Measurements from ENCODE around the gene GPR152. TPM values are rescaled to one million over a fixed set of nuclear protein-coding genes. Genes with fewer than 3 reads are reported as not detected.
A peak's percentile ranks its signal among the peaks of the same experiment; 100 is the strongest.
"Not testable (repeated sequence)": the region's sequence is repeated elsewhere in the genome, so short reads cannot be mapped to it uniquely, and the experiment has no call there.

Gene GPR152
- polyA plus RNA-seq, 3 donors, result not detected

GRCh38 chr11:67405196-67405567, 47.3 kb downstream of the GPR152 start:
- Mint-ChIP-seq H3K36me3 (peaks cover 23 to 36% of the 10 kb centered on the region in 2 donors), H3K4me3 (peak overlapping the region; percentile 63 to 93), H3K27ac (peak overlapping the region in 4 of 7 donors; percentile 25 to 93 (median 57)), H3K27me3 (ENCODE audit: low read depth in 3 of 3) (no peaks in the 10 kb centered on the region), H3K4me1 (peaks cover 85% of the 10 kb centered on the region), H3K9me3 (no peaks in the 10 kb centered on the region)
- Histone ChIP-seq H3K79me2 (ENCODE audit: insufficient read depth, low read length) (peaks cover 56% of the 10 kb centered on the region), H4K20me1 (ENCODE audit: insufficient read depth, low read length) (peaks cover 57% of the 10 kb centered on the region), H3K9ac (ENCODE audit: insufficient read depth, low read length, poor library complexity, severe bottlenecking) (no peak overlapping the region), H3K27me3 (ENCODE audit: control insufficient read depth in 2 of 2, insufficient read depth in 2 of 2, low read length in 2 of 2) (no peaks in the 10 kb centered on the region), H3K36me3 (replicated peaks in 1 of 2; ENCODE audit: control insufficient read depth in 1 of 2, insufficient read depth in 2 of 2, low read length in 2 of 2) (peaks cover 15 to 21% of the 10 kb centered on the region in 2 donors), H3K4me1 (ENCODE audit: control insufficient read depth in 1 of 2, insufficient read depth in 2 of 2, low read length in 2 of 2) (peaks cover 82 to 94% of the 10 kb centered on the region in 2 donors), H3K9me3 (replicated peaks in 1 of 2; ENCODE audit: control insufficient read depth in 1 of 2, insufficient read depth in 1 of 2, low read length in 2 of 2) (no peaks in the 10 kb centered on the region), H3K4me2 (replicated peaks; ENCODE audit: extremely low read depth, low read length, poor library complexity, severe bottlenecking) (peak overlapping the region; percentile 84), H3K4me3 (replicated peaks in 1 of 3; ENCODE audit: low read depth in 2 of 3, low read length in 3 of 3) (peak overlapping the region in 1 of 3 experiments; percentile 82), H2AFZ (ENCODE audit: insufficient read depth, low read depth, low read length, poor library complexity, severe bottlenecking) (no peak overlapping the region), H3K27ac (ENCODE audit: low read depth in 1 of 2, low read length in 2 of 2) (peak overlapping the region; percentile 65 to 85)
- no peak for TF ChIP-seq CTCF (IDR thresholded peaks at IDR 0.05)
- WGBS (ENCODE audit: insufficient coverage), result 91% methylated on average over 6 of the region's 6 CpGs
- DNase-seq, result no peak
- intact Hi-C loops (cut with micrococcal nuclease), result no loop called here

DNA sequence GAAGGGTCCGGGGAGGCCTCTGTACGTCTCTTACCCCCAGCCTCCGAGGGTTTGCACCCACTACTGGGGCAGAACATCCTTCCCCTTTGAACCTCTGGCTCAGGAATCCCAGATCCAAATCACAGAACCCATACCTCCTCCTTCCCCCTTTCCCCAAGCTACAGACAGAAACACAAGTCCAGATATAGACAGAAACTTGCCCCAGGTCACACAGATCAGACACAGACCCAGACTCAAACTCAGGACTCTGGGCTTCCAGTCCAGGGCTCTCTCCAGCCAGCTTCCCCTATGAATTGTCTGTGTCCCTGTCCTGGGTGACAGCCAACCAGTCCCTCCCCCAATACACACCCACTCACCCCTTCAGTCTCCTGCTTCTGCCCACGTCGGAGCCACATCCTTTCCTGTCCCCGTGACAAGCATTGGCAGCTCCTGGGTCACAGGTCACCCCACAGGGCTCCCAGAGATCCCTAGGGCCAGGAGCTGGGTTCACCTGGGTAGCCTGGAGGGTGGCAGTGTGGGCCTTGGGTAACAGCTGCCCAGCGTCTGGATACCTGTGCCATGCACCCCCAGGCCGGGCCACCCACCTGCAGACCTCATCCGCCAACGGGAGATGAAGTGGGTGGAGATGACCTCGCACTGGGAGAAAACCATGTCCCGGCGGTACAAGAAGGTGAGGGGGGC, 47.9 kb downstream of the GPR152 start:
- Histone ChIP-seq H3K4me3 (replicated peaks in 1 of 3; ENCODE audit: low read depth in 2 of 3, low read length in 3 of 3) (peak overlapping the region; percentile 56 to 83 (median 82)), H3K27me3 (ENCODE audit: control insufficient read depth in 2 of 2, insufficient read depth in 2 of 2, low read length in 2 of 2) (no peaks in the 10 kb centered on the region), H4K20me1 (ENCODE audit: insufficient read depth, low read length) (peaks cover 59% of the 10 kb centered on the region), H3K4me1 (ENCODE audit: control insufficient read depth in 1 of 2, insufficient read depth in 2 of 2, low read length in 2 of 2) (peaks cover 82 to 95% of the 10 kb centered on the region in 2 donors), H3K9me3 (replicated peaks in 1 of 2; ENCODE audit: control insufficient read depth in 1 of 2, insufficient read depth in 1 of 2, low read length in 2 of 2) (no peaks in the 10 kb centered on the region), H3K4me2 (replicated peaks; ENCODE audit: extremely low read depth, low read length, poor library complexity, severe bottlenecking) (peak overlapping the region; percentile 84), H2AFZ (ENCODE audit: insufficient read depth, low read depth, low read length, poor library complexity, severe bottlenecking) (peak overlapping the region; percentile 63), H3K36me3 (replicated peaks in 1 of 2; ENCODE audit: control insufficient read depth in 1 of 2, insufficient read depth in 2 of 2, low read length in 2 of 2) (peaks cover 20 to 24% of the 10 kb centered on the region in 2 donors), H3K27ac (ENCODE audit: low read depth in 1 of 2, low read length in 2 of 2) (peak overlapping the region; percentile 65 to 85), H3K79me2 (ENCODE audit: insufficient read depth, low read length) (peaks cover 61% of the 10 kb centered on the region), H3K9ac (ENCODE audit: insufficient read depth, low read length, poor library complexity, severe bottlenecking) (peak overlapping the region; percentile 74)
- H3K27ac Mint-ChIP-seq, result peak overlapping the region; percentile 72 to 93 (median 84)
- peak in 2 of 3 donors; percentile 35 to 36 for DNase-seq
- TF ChIP-seq CTCF (IDR thresholded peaks at IDR 0.05), result no peak
- no peaks in the 10 kb centered on the region for H3K27me3 Mint-ChIP-seq (ENCODE audit: low read depth in 3 of 3)
- peaks cover 83% of the 10 kb centered on the region for H3K4me1 Mint-ChIP-seq
- H3K36me3 Mint-ChIP-seq, result peaks cover 23 to 35% of the 10 kb centered on the region in 2 donors
- intact Hi-C loops (cut with micrococcal nuclease), result loop anchor here in 1 of 2 donors (5.0 kb wide), 1 partner anchor 63 kb away; the partner anchor contains the start of gene TMEM134
- H3K4me3 Mint-ChIP-seq, result peak overlapping the region; percentile 82 to 93
- no peaks in the 10 kb centered on the region for H3K9me3 Mint-ChIP-seq
- WGBS (ENCODE audit: insufficient coverage), result 25% methylated on average over 10 of the region's 13 CpGs

DNA sequence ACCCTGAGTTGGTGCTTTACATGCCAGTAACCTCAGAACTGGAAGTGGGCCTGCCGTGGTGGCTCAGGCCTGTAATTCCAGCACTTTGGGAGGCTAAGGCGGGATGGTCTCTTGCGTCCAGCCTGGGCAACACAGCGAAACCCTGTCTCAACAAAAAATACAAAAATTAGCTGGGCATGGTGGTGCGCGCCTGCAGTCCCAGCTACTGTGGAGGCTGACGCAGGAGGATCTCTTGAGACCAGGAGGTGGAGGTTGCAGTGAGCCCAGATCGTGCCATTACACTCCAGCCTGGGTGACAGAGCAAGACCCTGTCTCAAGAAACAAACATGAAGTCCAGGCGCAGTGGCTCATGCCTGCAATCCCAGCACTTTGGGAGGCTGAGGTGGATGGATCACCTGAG, 49.4 kb downstream of the GPR152 start:
- not testable (repeated sequence) for DNase-seq; H2AFZ ChIP-seq (ENCODE audit: insufficient read depth, low read depth, low read length, poor library complexity, severe bottlenecking); H3K9me3 Mint-ChIP-seq; H3K27me3 ChIP-seq (ENCODE audit: control insufficient read depth in 2 of 2, insufficient read depth in 2 of 2, low read length in 2 of 2); H3K27me3 Mint-ChIP-seq (ENCODE audit: low read depth in 3 of 3); H3K9me3 ChIP-seq (replicated peaks in 1 of 2; ENCODE audit: control insufficient read depth in 1 of 2, insufficient read depth in 1 of 2, low read length in 2 of 2)
- intact Hi-C loops (cut with micrococcal nuclease), result loop anchor here (2.0 to 5.0 kb wide), 3 partner anchors 64 to 102 kb away; partner anchors contain the start of genes TMEM134 (in 2 of the 2) and PITPNM1 (in 1 of the 2)
- peaks cover 64% of the 10 kb centered on the region for H4K20me1 ChIP-seq (ENCODE audit: insufficient read depth, low read length)
- H3K4me1 ChIP-seq (ENCODE audit: control insufficient read depth in 1 of 2, insufficient read depth in 2 of 2, low read length in 2 of 2), result peaks cover 69 to 92% of the 10 kb centered on the region in 2 donors
- peaks cover 30 to 50% of the 10 kb centered on the region in 2 donors for H3K36me3 Mint-ChIP-seq
- peak overlapping the region in 2 of 3 experiments; percentile 82 to 83 for H3K4me3 ChIP-seq (replicated peaks in 1 of 3; ENCODE audit: low read depth in 2 of 3, low read length in 3 of 3)
- H3K36me3 ChIP-seq (replicated peaks in 1 of 2; ENCODE audit: control insufficient read depth in 1 of 2, insufficient read depth in 2 of 2, low read length in 2 of 2), result peaks cover 35 to 40% of the 10 kb centered on the region in 2 donors
- 88% methylated on average over 5 of the region's 9 CpGs for WGBS (ENCODE audit: insufficient coverage)
- peak overlapping the region; percentile 65 to 85 for H3K27ac ChIP-seq (ENCODE audit: low read depth in 1 of 2, low read length in 2 of 2)
- peak overlapping the region; percentile 82 to 93 for H3K4me3 Mint-ChIP-seq
- H3K4me1 Mint-ChIP-seq, result peaks cover 80% of the 10 kb centered on the region
- H3K4me2 ChIP-seq (replicated peaks; ENCODE audit: extremely low read depth, low read length, poor library complexity, severe bottlenecking), result peak overlapping the region; percentile 84
- peaks cover 76% of the 10 kb centered on the region for H3K79me2 ChIP-seq (ENCODE audit: insufficient read depth, low read length)
- H3K27ac Mint-ChIP-seq, result peak overlapping the region; percentile 73 to 95 (median 87)
- peak overlapping the region; percentile 74 for H3K9ac ChIP-seq (ENCODE audit: insufficient read depth, low read length, poor library complexity, severe bottlenecking)

Data from CD14-positive monocyte (primary cell).